Mesenchymal stem cell (in vitro differentiated cells and primary cell): ENCODE data around the gene LTB4R2.

Experiments
- DNase-seq: peaks from one replicate; pipeline ENCODE4 v3.0.0-alpha.2; 2013
- H2AFZ ChIP-seq: one replicate; pipeline ENCODE4 v1.6.1; 2013; ENCODE audit warnings: low read depth, mild to moderate bottlenecking, control low read depth, inconsistent platforms, low read length, moderate library complexity
- H2AK5ac ChIP-seq: 2 replicates; pipeline ENCODE4 v1.6.1; 2013; ENCODE audit warnings: low read length, moderate library complexity, mild to moderate bottlenecking, inconsistent platforms; ENCODE audit not compliant: severe bottlenecking
- H2BK120ac ChIP-seq: one replicate; pipeline ENCODE4 v1.6.1; 2013; ENCODE audit warnings: low read depth, mild to moderate bottlenecking, inconsistent platforms, low read length, moderate library complexity
- H2BK12ac ChIP-seq, 2 experiments: one replicate each; pipeline ENCODE4 v1.6.1; 2013; ENCODE audit warnings: inconsistent platforms in 2 of 2, low read length in 2 of 2, mild to moderate bottlenecking in 2 of 2, moderate library complexity in 2 of 2, control low read depth in 1 of 2
- H2BK15ac ChIP-seq: one replicate; pipeline ENCODE4 v1.6.1; 2013; ENCODE audit warnings: mild to moderate bottlenecking, low read depth, inconsistent platforms; ENCODE audit not compliant: poor library complexity, severe bottlenecking
- H2BK5ac ChIP-seq: 2 replicates; pipeline ENCODE4 v1.6.1; 2013; ENCODE audit warnings: low read depth, mild to moderate bottlenecking, low read length, control low read depth, inconsistent platforms; ENCODE audit not compliant: poor library complexity, severe bottlenecking
- H3K14ac ChIP-seq, 2 experiments: one replicate each; pipeline ENCODE4 v1.6.1; 2013; ENCODE audit warnings: inconsistent platforms in 2 of 2, low read length in 2 of 2, control low read depth in 1 of 2, mild to moderate bottlenecking in 1 of 2, moderate library complexity in 1 of 2
- H3K18ac ChIP-seq, 2 experiments: one replicate each; pipeline ENCODE4 v1.6.1; 2013; ENCODE audit warnings: inconsistent platforms in 2 of 2, low read length in 2 of 2, control low read depth in 1 of 2, low read depth in 1 of 2, mild to moderate bottlenecking in 1 of 2
- H3K23ac ChIP-seq, 2 experiments: one replicate each; pipeline ENCODE4 v1.6.1; 2013; ENCODE audit warnings: inconsistent platforms in 2 of 2, low read length in 2 of 2, mild to moderate bottlenecking in 2 of 2, moderate library complexity in 2 of 2, control low read depth in 1 of 2
- H3K27ac ChIP-seq: 2 replicates; pipeline ENCODE4 v1.5.1; 2013; ENCODE audit warnings: mild to moderate bottlenecking, moderate library complexity, low read length, control low read depth, inconsistent platforms; ENCODE audit not compliant: poor library complexity, severe bottlenecking
- H3K27me3 ChIP-seq, 2 experiments: 2 replicates each; pipeline versions ENCODE4 v1.6.1 to v1.7.0; 2013; ENCODE audit warnings: low read length in 2 of 2, mild to moderate bottlenecking in 2 of 2, moderate library complexity in 2 of 2, control low read depth in 1 of 2, inconsistent platforms in 1 of 2; ENCODE audit not compliant: control insufficient read depth in 1 of 2, insufficient read depth in 1 of 2
- H3K36me3 ChIP-seq, 2 experiments: 2 replicates each; pipeline versions ENCODE4 v1.6.1 to v1.7.0; 2013; ENCODE audit warnings: low read length in 2 of 2, control low read depth in 1 of 2, inconsistent platforms in 1 of 2, low read depth in 1 of 2, mild to moderate bottlenecking in 1 of 2; ENCODE audit not compliant: insufficient read depth in 2 of 2, control insufficient read depth in 1 of 2
- H3K4ac ChIP-seq, 2 experiments: one replicate each; pipeline ENCODE4 v1.6.1; 2013; ENCODE audit warnings: inconsistent platforms in 2 of 2, low read length in 2 of 2, mild to moderate bottlenecking in 2 of 2, moderate library complexity in 2 of 2, control low read depth in 1 of 2, low read depth in 1 of 2
- H3K4me1 ChIP-seq: 2 replicates; pipeline ENCODE4 v1.6.1; 2013; ENCODE audit warnings: low read depth, low read length, control low read depth; ENCODE audit not compliant: control insufficient read depth, insufficient read depth
- H3K4me2 ChIP-seq: 2 replicates; pipeline ENCODE4 v1.6.1; 2013; ENCODE audit warnings: low read length, mild to moderate bottlenecking, inconsistent platforms; ENCODE audit not compliant: poor library complexity, severe bottlenecking
- H3K4me3 ChIP-seq, 2 experiments: 2 replicates each; pipeline versions ENCODE4 v1.5.1 to v1.7.0; 2013; ENCODE audit warnings: low read length in 2 of 2, mild to moderate bottlenecking in 2 of 2, control low read depth in 1 of 2, low read depth in 1 of 2; ENCODE audit not compliant: insufficient read depth in 1 of 2
- H3K79me1 ChIP-seq: replicated peaks from 2 replicates; pipeline ENCODE4 v1.6.1; 2013; ENCODE audit warnings: mild to moderate bottlenecking, control low read depth, low read length, inconsistent platforms; ENCODE audit not compliant: poor library complexity, severe bottlenecking
- H3K9ac ChIP-seq: 2 replicates; pipeline ENCODE4 v1.7.0; 2013; ENCODE audit warnings: mild to moderate bottlenecking, low read length, moderate library complexity
- H3K9me3 ChIP-seq: 2 replicates; pipeline ENCODE4 v1.7.0; 2013; ENCODE audit warnings: mild to moderate bottlenecking, low read length; ENCODE audit not compliant: control insufficient read depth
- H4K8ac ChIP-seq: one replicate; pipeline ENCODE4 v1.6.1; 2013; ENCODE audit warnings: inconsistent platforms, mild to moderate bottlenecking, low read length, moderate library complexity
- H4K91ac ChIP-seq: one replicate; pipeline ENCODE4 v1.6.1; 2013; ENCODE audit warnings: mild to moderate bottlenecking, low read length, inconsistent platforms
- WGBS: methylation state at CpG from one replicate; pipeline ENCODE4 v1.1.7; 2013; ENCODE audit warnings: mixed read lengths; 5-methylcytosine and 5-hydroxymethylcytosine counted together

LTB4R2 gene

DNA sequence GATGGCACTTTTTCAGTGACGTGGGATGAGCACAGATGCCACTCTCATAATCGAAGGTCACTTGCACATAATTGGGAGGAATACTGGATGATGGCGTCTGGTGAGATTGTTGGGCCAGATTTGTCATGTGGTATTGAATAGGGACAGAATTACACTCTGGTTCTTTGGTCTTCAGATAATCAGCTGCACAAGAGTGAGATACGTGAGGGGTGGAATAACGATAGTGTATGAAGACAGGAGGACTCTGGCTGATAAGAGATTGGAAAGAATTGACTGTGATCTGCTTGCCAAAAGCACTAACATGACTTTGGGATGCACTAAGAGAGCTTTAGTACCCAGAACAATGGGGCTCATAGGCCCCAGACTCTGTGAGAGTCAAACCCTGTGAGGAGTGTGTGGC lies 31.5 kb upstream of the LTB4R2 start:
- Histone ChIP-seq H4K8ac (no peak overlapping the region), H2AK5ac (no peak overlapping the region), H3K4me2 (no peak overlapping the region), H3K18ac (no peak overlapping the region), H3K27ac (no peak overlapping the region), H2BK5ac (no peak overlapping the region), H3K4me1 (peaks cover 5% of the 10 kb centered on the region), H2AFZ (no peak overlapping the region), H3K4me3 (no peak overlapping the region), H3K9me3 (no peaks in the 10 kb centered on the region), H3K14ac (no peak overlapping the region), H2BK12ac (no peak overlapping the region), H3K4ac (no peak overlapping the region), H3K79me1 (peaks cover 28% of the 10 kb centered on the region), H2BK120ac (no peak overlapping the region), H3K27me3 (no peaks in the 10 kb centered on the region), H3K23ac (no peak overlapping the region), H2BK15ac (no peak overlapping the region), H4K91ac (no peak overlapping the region), H3K36me3 (no peaks in the 10 kb centered on the region), H3K9ac (no peak overlapping the region)
- DNase-seq: no peak
- WGBS: 94% methylated on average over 5 of the region's 5 CpGs

DNA sequence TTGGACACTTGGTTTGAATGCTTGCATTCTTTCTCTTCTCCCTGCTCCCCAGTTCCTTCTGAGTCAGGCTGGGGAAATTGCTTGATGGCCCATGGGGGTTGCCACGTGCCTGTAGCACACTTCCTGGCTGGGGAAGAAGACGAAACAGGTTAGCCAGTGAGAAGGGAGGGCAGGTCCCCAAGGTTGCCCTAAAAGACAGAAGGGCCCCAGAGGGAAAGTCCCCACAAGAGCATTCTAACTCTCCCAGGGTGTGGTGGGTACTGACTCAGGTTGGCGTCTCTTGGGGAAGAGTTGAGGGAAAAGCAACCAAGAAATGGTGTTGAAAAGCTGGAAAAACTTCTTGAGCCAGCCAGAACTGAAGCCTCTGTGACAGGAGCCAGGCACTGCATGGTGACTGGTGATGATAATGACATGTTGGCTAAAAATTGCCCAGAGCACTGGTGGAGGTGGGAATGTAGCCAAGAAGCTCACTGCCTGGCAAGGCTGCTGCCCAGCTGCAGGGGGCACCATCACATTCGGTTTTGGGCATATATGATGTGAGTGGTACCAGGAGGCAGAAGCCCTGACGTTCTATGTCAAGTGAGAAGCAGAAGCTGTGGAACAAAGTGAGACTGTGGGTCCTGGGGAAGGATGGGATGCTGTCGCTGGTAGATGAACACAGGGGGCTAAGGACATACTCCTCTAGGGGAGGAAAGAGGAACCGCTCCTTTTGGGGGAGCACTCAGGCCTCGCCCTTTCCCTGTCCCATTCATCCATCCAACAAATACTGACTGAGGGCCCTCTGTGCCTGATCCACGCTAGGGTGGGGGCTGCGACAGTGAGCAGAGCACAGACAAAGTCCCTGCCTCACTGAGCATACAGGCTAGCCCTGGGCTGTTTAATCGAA lies 30.4 kb upstream of the LTB4R2 start:
- peak overlapping the region in 1 of 2 experiments; percentile 16 for H3K4me3 ChIP-seq
- no peak overlapping the region for H2BK120ac ChIP-seq
- H3K27ac ChIP-seq: no peak overlapping the region
- no peak overlapping the region for H3K4me2 ChIP-seq
- H3K23ac ChIP-seq: no peak overlapping the region
- H3K14ac ChIP-seq: no peak overlapping the region
- H4K8ac ChIP-seq: no peak overlapping the region
- no peaks in the 10 kb centered on the region for H3K36me3 ChIP-seq
- no peak overlapping the region for H2AK5ac ChIP-seq
- no peak overlapping the region for H3K9ac ChIP-seq
- H3K4me1 ChIP-seq: peaks cover 7% of the 10 kb centered on the region
- peaks cover 33% of the 10 kb centered on the region for H3K79me1 ChIP-seq
- no peak overlapping the region for H3K4ac ChIP-seq
- H3K27me3 ChIP-seq: no peaks in the 10 kb centered on the region
- no peak for DNase-seq
- H2BK5ac ChIP-seq: no peak overlapping the region
- H3K18ac ChIP-seq: no peak overlapping the region
- H2BK15ac ChIP-seq: no peak overlapping the region
- no peak overlapping the region for H4K91ac ChIP-seq
- 88% methylated on average over 11 of the region's 11 CpGs for WGBS
- H3K9me3 ChIP-seq: no peaks in the 10 kb centered on the region
- H2BK12ac ChIP-seq: no peak overlapping the region
- no peak overlapping the region for H2AFZ ChIP-seq

DNA sequence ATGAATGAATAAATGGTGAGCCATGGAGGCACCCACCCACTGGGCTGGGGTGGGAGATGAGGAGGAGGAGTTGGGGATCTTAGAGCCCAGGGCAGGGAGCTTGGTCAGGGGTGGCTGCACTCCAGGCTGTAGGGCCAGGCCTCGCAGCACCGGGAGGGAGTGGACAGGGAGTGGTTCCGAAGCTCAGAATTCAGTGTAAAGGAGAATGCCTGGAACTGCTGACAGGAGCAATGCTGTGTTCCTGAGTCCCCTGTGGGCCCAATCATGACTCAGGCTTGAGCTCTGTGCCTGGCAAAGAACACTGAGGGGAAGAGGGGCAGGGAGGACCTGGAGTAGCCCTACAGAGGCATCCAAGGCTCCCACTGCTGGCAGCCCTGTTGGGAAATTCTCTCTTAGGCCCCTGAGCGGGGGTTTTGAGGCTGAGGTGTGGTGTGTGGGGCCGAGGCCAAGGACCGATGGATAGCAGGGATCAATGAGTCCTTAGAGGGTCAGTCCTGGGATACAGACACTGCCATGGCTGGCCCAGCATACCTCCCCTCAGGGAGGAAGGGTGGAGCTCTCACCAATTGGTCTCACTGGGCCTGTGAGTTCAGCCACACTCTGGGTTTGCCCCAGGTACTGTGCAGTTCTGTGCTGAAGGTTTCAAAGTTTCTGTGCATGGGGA lies 29.0 kb upstream of the LTB4R2 start:
- H3K4ac ChIP-seq: no peak overlapping the region
- no peak overlapping the region for H2BK15ac ChIP-seq
- no peak overlapping the region for H4K8ac ChIP-seq
- no peaks in the 10 kb centered on the region for H3K27me3 ChIP-seq
- H3K27ac ChIP-seq: no peak overlapping the region
- 94% methylated on average over 6 of the region's 6 CpGs for WGBS
- H3K18ac ChIP-seq: no peak overlapping the region
- DNase-seq: no peak
- H3K4me3 ChIP-seq: peak overlapping the region; percentile 4 to 46
- H3K79me1 ChIP-seq: peaks cover 28% of the 10 kb centered on the region
- H2AFZ ChIP-seq: no peak overlapping the region
- no peak overlapping the region for H3K4me2 ChIP-seq
- peak overlapping the region; percentile 20 for H3K9ac ChIP-seq
- H3K14ac ChIP-seq: no peak overlapping the region
- H2BK5ac ChIP-seq: no peak overlapping the region
- no peak overlapping the region for H4K91ac ChIP-seq
- H3K9me3 ChIP-seq: no peaks in the 10 kb centered on the region
- no peak overlapping the region for H3K23ac ChIP-seq
- H3K36me3 ChIP-seq: no peaks in the 10 kb centered on the region
- peaks cover 7% of the 10 kb centered on the region for H3K4me1 ChIP-seq
- no peak overlapping the region for H2BK12ac ChIP-seq
- H2BK120ac ChIP-seq: no peak overlapping the region
- no peak overlapping the region for H2AK5ac ChIP-seq

DNA sequence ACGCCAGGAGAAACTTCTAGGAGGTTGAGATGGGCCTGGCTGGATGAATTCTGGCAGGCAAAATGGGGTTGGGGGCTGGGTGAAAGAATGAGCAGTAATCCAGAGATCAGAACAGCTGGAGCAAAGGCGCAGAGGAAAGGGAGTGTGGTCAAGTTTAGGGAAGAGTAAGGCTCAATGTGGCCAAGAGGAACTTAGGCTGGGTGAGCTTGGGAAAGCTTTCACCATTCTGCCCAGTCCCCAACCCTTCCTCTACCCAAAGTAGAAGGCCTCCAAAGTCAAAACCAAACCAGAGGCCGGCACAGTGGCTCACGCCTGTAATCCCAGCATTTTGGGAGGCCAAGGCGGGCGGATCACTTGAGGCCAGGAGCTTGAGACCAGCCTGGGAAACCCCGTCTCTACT lies 28.3 kb upstream of the LTB4R2 start:
- 98% methylated on average over 3 of the region's 7 CpGs for WGBS
- H3K79me1 ChIP-seq: peaks cover 27% of the 10 kb centered on the region

More for the DNA sequence above, 28.3 kb upstream of the LTB4R2 start:
- H3K27ac ChIP-seq: no peak overlapping the region
- peak overlapping the region in 1 of 2 experiments; percentile 46 for H3K4me3 ChIP-seq
- H2BK15ac ChIP-seq: no peak overlapping the region
- H3K4ac ChIP-seq: no peak overlapping the region
- no peak overlapping the region for H2AFZ ChIP-seq
- peaks cover 7% of the 10 kb centered on the region for H3K4me1 ChIP-seq
- H2BK5ac ChIP-seq: no peak overlapping the region
- H3K14ac ChIP-seq: no peak overlapping the region
- H3K9ac ChIP-seq: no peak overlapping the region
- H3K23ac ChIP-seq: no peak overlapping the region
- no peak for DNase-seq
- no peak overlapping the region for H4K8ac ChIP-seq
- no peak overlapping the region for H2BK12ac ChIP-seq
- no peaks in the 10 kb centered on the region for H3K27me3 ChIP-seq
- no peak overlapping the region for H3K4me2 ChIP-seq
- H3K18ac ChIP-seq: no peak overlapping the region
- no peaks in the 10 kb centered on the region for H3K9me3 ChIP-seq
- no peak overlapping the region for H4K91ac ChIP-seq
- H2BK120ac ChIP-seq: no peak overlapping the region
- H2AK5ac ChIP-seq: no peak overlapping the region
- H3K36me3 ChIP-seq: no peaks in the 10 kb centered on the region
